Activated T-cell treated with anti-CD3 and anti-CD28 coated beads for 24 hours (primary cell): Measurements from ENCODE around the gene PACRGL.
"Not testable (repeated sequence)": the region's sequence is repeated elsewhere in the genome, so short reads cannot be mapped to it uniquely, and the experiment has no call there.

Experiments
- DNase-seq: peaks from one replicate; pipeline ENCODE4 v3.0.0-alpha.2; 2020; ENCODE audit warnings: low read depth

The PACRGL gene

DNA sequence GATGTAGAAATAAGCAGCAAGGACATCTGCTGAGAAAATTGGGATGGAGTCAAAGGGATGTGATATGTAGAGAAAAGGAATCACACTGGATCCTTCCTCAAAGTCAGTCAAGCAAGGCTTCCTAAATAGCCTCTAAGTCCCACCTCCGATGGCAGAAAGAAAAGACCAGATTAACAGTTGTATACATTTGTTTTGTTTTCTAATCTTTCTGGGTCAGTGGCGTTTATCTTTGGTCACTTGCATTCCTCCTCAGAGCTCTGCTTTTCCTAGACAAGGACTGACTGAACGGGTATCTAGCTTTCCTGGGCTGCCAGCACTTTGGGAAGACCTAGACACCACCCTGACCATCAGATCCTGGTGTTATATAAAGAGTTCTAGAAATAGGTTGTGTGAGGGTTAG, 23.2 kb downstream of the PACRGL start:
- no peak for DNase-seq

GRCh38 chr4:20724915-20725314, 24.7 kb downstream of the PACRGL start:
- DNase-seq: no peak

DNA sequence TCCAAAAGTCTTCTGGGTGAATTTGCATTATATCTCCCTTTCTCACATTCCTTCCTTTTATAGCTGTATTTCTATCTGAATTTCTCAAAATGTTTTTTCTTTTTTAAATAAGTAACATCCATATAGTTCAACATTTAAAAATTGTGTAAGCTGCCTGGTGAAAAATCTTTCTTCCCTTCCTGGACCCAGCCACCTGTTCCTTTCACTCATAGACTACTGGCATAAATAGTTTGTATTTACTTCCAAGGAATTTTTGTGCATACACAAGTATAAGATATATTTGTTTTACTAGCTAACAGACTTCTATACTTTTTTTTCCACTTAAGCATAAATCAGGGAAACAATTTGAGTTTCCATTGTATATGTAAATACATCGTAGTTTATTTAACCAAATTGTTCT, 35.7 kb downstream of the PACRGL start:
- no peak for DNase-seq

GRCh38 chr4:20746000-20746399, 45.7 kb downstream of the PACRGL start:
- not testable (repeated sequence) for DNase-seq

GRCh38 chr4:20752641-20753040, 52.4 kb downstream of the PACRGL start:
- no peak for DNase-seq

- DNase-seq: no peak
These were observed 53.8 kb downstream of the PACRGL start for GRCh38 chr4:20754036-20754435.

DNA sequence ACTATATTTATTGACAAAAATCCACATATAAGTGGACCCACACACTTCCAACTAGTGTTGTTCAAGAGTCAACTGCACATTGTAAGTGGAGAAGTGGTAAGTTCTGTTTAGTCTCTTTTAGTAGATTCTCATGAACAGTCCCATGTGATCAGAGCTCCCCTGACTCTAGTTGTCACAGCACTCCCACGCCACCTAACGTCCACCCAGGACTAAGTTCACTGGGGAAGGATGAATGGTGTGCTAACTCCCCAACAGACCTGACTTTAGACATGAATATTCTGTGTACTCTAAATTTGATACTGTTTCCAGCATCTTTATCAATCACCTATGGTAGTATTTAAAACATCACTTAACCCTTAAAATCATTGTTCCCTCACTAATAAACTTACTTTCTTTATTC, 59.8 kb downstream of the PACRGL start:
- DNase-seq: no peak

DNA sequence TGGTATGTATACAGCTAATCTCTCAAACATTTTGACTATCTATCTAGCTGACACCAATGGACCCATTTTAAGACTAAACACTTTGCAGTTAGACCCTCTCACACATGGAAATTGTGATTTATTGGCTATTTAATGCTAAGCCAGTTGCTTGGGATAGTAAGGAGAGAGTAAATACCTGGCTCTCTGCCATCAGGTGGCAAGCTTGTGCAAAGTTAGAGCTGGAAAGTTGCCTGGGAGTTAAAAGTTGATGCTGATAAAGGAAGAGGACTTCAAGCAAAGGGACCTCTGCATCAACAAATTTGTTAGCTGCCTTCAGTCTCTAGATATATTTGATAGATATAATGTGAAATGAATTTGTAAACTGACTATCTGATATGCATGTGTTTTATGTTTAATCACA, 61.1 kb downstream of the PACRGL start:
- DNase-seq: no peak

DNA sequence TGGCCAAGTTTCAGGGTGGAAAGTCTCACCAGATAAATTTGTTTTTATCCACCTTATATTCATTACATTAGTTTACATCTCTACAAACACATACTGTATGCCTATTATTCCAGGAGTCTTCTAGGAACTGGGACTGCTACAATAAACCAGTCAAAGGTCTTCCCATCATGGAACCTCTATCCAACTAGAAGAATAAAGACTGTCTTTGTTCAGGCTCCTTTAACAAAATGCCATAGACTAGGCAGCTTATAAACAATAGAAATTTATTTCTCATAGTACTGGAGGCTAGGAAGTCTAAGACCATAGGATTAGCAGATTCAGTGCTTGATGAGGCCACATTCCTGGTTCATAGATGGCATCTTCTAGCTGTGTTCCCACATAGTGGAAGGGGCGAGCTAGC, 61.6 kb downstream of the PACRGL start:
- DNase-seq: no peak

- no peak for DNase-seq
These were observed 64.2 kb downstream of the PACRGL start for GRCh38 chr4:20764366-20764992.

- no peak for DNase-seq
These were observed 73.1 kb downstream of the PACRGL start for GRCh38 chr4:20773144-20773997.

DNA sequence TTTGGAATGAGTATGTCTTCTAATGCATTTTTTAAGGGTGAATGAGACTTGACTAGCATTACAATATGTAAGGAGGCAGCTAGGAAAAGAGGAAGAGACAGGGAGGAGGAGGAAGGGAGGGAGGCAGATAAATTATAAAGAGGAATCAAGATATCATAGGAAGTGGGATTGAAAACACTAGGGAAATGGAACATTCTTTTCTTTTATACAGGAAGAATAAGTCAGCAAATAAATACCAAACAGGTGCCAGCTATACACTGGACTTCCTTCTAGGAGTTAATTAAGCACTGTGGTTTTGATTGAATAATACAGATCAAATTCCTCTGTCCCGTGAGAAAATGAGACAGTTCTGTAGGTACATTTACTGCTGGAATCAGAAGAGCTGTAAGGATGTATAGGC, 78.6 kb downstream of the PACRGL start:
- DNase-seq: no peak

GRCh38 chr4:20783134-20783533, 82.9 kb downstream of the PACRGL start:
- DNase-seq: not testable (repeated sequence)

GRCh38 chr4:20787940-20788665, 87.8 kb downstream of the PACRGL start:
- no peak for DNase-seq
